Stimulated activated CD4-positive, alpha-beta T cell treated with anti-CD3 and anti-CD28 coated beads, Interleukin-12 subunit alpha, Interleukin-12 subunit beta, amount 100 ng/mL, for 4 hours (primary cell): ENCODE data around the gene ARMC7.
"Not testable (repeated sequence)": the region's sequence is repeated elsewhere in the genome, so short reads cannot be mapped to it uniquely, and the experiment has no call there.

ENCODE experiments used
- DNase-seq: peaks from one replicate; pipeline ENCODE4 v3.0.0-alpha.2; 2020

The ARMC7 gene

DNA sequence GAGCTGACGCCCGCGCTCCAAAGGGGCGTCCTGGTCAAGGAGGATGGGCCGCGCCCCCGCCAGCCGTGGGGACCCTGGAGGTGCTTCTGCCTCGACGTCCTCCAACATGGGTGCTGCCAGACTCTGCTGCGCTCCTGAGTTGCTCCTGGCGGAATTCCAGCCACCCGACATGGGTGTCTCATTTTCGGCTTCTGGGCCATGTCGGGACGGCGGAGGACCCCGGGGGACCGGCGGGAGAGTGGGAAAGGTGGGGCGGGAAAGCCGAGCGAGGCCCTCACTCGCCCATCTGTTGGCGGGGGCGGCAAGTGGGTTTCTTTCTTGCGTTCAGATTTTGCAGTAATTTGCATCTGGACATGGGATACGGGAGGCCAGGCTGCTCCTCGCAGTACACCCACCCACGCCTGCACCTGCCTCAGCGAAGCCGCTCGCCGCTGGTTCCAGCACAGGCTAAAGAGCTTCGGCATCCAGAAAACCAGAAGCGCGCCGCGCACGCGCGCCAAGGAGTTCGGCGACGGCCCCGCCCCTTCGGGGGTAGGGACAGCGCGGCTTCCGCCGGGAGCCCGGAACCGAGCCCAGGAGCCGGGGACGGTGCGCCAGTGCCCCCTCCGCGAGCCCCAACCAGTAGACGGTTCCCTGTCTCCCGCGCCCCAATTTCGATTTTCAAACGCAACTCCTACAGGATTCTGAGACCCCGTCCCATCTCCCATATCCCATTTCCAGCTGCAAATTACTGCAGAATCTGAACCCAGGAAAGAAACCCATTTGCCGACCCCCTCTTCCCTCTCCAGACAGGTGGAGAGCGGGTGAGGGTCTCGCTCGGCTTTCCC, at the start of gene ARMC7:
Gene ARMC7 (plus strand): TSS at position 563 of the 827 bp plus-strand sequence. CDS start 320 bp downstream, outside the sequence.
- DNase-seq, result peak; percentile 91

DNA sequence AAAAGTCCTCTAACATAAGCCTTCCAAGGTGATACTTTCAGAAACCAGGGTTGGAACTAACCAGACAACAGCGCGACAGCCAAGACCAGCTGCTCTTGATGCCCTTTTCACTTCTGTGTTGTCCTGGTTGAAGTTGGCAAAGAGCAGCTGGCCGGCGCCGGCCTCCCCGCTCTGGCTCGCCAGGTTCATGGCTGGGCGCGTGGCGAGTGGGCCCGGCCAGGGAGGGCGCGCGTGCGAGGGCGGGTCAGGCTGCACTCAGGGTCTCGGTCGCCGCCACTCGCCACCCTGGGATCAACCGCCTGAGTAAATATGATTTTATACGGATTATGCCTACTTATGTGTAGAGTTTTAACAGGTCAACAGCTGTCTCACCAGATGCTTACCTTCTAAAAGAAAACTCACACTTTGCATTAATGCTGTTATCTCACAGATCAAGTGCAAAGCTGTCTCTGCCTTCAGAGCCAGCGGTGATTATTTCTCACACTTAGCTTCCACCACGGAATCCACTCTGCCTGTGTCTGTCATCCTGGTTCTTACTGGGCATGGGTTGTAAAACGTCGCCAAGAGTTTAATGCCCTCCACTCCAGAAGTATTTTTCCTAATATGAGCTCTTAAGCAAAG, 49.2 kb upstream of the ARMC7 start:
- no peak for DNase-seq

DNA sequence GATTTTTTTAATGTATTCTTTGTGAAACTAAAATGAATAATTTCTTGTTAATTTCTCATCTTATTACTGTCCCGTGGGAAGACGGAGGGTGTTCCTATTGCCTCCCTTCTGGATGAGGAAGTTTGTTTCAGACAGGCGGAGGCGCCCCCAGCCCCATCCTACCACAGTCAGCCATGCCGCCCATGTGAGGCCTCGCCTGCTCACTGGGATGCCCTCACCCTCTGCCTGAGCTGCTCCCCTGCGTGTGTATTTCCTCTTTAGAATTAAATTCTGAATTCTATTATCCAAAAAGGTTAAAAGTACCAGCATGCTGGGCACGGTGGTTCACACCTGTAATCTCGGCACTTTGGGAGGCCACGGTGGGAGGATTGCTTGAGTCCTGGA, 48.7 kb upstream of the ARMC7 start:
- DNase-seq, result no peak

DNA sequence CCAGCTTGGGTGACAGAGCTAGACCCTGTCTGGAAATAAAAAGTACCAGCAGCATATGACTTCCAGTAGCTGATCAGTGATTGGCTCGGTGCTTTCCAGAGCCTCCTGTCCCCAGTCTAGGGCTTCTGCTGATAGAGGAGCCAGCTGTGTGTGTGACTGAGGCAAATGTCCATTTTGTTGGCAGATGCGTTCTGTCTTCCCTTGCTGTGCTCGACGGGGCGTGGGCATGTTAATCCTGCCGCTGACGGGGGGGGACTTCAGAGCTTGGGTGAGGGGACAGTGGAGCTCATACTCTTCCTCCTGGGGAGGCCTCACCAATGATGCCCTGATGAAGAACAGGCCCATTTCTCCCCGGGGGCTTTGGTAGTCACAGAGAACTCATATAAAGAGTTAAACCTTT, 48.2 kb upstream of the ARMC7 start:
- DNase-seq, result no peak

DNA sequence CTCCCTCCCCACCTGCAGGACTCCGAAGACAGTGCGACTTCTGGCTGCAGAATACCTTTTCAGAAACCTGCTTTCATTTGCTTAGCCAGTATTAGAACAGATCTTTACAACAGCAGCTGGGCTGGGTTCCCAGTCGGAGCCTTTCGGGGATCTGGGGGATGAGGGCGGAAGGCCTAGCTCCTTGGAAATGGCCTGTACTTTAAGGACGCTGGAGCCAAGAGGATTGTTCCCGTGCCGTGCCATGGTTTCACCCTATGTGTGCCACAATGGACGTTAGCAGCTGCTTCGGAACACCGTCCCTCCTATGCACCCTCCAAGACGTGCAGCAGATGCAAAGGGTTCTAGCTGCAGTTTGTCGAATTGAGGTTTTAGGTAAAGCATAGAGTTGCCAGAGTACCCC, 46.6 kb upstream of the ARMC7 start:
- no peak for DNase-seq

DNA sequence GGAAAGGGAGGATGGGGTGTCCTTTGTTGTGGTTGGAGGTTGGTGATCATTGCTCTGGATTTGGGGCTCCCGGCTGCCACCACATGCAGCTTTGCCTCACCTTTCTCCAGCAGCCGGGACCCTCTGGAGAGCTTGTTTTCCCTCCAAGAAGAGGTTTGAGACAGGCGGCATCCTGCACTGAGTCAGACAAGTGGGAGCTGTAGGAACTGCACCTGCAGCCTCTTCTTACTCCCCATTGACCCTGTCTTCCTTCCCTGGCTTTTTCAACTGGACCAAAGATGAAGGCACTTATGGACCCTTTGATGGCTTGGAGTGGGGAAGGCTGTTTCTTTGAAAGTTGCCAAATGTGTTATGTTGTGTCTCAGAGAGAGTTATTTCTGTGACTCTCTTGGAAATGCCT, 46.1 kb upstream of the ARMC7 start:
- no peak for DNase-seq

DNA sequence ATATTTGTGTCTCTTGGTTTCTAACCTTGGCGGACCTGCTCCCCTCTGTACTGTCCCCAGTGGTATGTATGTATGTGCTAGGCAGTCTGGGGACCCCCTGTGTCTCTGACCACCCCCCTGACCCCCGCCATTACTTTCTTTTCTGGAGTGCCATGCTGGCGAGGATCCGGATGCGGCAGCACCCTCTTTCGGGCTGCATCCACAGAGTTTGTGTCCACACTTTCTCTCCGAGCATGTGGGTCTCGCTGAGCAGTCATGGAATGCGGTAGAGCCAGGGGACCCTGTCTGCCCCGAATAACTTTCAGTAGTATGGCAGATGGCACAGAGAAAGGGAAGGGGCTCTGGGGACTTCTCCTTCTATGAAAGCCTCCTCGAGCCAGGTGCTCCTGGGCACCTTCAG, 45.7 kb upstream of the ARMC7 start:
- DNase-seq, result no peak

DNA sequence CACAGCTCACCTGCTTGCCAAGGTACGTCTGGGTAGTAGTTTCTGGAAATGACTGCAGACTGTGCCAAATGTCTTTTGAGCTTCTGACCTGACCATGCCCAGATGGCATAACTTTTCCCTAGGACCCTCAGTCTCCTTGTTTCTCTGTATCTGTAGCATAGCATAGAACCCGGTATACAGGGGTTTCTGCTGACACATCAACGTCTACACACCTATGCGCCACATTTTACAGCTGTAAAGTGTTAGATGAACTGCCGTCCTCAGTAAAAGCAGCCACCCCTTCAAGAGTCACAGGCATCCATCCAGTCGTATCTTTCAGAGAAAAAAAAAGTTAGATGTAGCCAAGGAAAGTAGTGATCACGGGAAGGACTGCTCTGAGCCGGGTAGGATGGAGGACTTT, 45.3 kb upstream of the ARMC7 start:
- DNase-seq, result no peak

DNA sequence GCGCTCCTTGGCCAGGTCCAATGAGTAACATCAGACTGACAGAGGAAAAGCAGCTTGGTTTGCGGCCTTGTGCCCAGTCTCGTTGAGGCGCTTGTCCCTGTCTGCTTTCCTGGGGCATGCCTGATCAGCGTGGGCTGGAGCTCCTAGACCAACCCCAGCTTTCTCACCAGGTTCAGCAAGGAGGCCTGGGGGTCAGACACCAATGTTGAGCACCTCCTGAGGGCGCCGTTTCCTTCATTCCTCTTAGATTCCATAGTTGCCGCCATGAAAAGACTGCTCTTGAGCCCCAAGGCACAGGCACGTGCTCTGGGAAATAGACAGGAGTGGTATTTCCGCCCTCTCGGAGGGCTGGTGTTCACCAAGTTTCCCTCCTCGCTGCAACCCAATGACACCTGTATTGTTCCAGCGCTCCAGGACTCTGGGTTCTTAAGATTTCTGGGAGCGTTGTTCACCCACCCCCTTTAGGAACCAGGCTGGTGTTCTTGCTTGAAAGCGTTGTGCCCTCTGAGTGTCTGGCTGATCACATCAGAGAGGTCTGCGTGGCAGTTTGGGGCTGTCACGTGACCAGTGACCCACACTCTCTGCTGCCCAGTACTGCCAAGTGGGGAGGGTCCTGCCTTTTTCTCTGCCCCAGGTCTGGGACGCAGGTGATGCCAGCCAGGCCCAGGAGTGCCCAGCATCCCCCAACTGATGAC, 44.8 kb upstream of the ARMC7 start:
- DNase-seq, result no peak

DNA sequence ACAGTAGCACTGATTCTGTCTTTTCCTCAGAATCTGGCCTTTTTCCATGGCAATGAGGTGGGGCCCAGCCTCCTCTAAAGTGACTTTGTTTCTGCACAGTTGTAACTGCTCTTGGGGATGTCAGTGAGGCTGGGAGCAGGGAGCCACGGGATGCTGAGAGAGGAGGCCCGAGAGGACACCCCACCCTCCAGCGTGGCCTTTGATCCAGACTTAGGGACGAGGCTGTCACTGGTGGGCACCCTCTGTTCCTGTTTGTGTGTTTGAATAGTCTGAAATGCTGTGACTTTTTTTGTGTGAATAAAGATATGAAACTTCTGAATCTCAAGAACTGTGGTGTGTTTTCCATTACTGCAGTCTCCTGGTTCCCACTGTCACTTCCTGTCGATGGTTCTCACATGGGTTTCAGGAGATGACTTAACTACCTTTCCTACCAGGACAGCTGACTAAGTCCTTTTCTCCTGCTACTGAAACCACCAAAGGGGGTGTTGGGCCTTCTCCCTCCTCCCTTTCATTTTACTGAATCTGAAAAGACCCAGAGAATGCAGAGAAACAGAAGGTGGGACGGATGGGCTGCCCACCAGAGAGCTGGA, 44.1 kb upstream of the ARMC7 start:
- DNase-seq, result no peak

DNA sequence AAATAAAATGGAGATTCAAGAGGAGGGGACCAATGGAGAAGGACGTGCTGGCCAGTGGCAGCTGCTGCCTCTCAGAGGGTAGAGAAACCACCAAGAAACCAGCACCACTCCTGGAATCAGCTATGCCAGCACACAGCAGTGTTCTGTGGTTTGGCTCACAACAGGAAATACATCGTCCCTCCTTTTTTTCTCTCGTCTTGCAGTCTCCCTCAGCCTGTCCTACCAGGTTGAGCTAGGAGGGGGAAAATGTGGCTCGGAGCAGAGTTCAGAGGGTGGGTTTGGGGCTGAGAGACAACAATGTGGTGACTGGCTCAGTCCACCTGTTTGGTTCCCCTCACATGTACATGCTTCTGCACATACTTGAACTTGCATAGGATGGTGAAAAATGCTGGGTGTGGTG, 41.9 kb upstream of the ARMC7 start:
- no peak for DNase-seq

DNA sequence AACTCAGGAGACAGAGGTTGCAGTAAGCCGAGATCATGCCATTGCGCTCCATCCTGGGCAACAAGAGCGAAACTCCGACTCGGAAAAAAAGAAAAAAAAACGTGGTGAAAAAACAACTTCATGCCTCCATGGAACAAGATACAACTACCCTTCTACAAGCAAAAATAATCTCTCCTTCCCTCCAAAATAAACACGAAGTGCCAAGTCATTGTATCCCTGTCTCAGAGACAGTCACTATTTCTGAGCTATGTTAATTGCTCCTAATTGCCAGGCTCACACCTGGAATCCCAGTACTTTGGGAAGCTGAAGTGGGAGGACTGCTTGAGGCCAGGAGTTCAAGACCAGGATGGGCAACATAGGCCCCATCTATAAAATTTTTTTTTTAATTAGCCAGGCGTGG, 41.0 kb upstream of the ARMC7 start:
- no peak for DNase-seq

DNA sequence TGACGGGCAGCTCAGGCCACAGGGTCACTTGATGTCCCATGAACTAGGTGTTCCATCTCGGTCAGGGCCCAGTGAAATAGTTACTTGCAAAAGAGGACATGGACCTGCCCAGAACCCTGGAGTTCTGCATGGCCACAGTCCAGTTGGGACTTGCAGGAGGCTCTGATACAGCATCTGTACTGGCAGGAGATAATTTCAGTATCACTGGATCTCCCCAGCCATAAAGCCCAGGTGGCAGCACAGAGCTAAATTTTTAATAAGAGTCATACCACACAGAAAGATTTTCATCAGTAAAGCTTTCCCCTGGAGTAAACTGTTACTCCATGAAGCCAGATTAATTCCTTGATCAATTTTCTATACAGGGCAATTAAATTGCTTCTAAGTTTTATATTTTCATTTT, 40.0 kb upstream of the ARMC7 start:
- no peak for DNase-seq

DNA sequence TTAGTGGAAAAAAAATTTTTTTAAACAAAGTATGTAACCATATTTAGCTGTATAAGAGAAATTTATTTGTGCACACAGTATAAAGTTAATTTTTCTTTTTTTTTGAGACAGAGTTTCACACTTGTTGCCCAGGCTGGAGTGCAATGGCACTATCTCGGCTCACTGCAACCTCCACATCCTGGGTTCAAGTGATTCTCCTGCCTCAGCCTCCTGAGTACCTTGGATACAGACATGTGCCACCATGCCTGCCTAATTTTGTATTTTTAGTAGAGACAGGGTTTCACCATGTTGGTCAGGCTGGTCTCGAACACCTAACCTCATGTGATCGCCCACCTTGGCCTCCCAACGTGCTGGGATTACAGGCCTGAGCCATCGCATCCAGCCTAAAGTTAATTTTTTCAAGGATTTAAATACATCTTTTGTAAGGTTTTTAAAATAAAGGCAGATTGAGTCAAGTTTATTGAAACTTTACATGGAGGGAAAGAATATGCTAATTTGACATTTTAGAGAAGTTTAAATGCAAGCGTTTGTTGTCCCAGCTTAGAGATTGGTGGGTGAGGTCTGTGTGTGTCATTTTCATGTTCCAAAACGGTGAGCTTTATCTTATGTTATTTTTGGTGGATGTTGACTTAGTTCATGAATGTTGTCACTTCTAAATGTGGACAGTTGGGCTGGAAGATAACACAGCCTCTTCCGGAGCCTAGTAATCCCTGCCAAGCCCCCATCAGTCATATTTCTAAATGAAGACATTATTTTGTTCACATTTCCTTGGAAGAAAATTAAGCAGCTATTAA, 38.1 kb upstream of the ARMC7 start:
- not testable (repeated sequence) for DNase-seq

DNA sequence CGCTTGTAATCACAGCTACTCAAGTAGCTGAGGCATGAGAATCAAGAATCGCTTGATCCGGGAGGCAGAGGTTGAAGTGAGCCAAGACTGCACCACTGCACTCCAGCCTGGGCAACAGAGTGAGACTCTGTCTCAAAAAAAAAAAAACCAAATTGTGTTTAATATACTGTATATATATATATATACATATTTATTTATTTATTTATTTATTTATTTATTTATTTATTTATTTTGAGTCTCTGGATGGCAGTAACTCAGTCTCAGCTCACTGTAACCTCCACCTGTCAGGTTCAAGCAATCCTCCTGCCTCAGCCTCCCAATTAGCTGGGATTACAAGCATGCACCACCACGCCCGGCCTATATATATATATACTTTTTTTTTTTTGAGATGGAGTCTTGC, 36.9 kb upstream of the ARMC7 start:
- not testable (repeated sequence) for DNase-seq

DNA sequence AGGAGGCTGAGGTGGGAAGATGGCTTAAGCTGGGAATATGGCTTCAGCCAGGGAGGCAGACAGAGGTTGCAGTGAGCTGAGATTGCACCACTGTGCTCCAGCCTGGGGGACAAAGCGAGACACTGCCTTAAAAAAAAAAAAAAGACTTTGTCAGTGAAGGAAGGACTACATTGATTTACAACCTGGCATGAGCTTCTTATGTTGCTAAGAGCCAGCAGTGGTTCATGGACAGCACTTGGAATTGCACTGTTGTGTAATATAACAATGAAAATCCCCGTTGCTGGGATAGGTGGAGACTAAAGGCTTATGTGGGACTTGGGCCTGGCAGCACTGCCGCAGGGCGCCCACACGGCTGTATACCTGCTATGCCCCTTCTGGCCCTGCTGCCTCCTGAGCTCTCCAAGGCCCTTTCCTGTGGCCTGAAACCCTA, 36.1 kb upstream of the ARMC7 start:
- no peak for DNase-seq

DNA sequence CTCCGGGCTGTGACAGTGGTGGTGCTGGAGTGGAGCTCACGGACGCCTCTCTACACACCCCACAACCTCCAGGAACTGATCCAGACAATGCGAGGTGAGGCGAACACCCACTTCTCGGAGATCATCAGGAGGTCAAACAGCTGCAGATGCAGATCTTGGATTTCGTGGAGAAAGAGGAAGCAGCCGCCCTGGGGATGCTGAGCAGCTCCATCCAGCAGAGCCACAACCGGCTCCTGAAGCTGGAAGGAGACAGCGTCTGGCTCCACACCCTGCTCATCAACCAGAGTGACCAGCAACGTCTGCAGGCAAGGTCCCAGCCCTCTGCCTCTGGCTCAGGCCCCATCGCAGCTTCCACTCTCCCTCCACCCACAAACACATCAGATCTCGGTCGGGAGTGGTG, 35.2 kb upstream of the ARMC7 start:
- no peak for DNase-seq

DNA sequence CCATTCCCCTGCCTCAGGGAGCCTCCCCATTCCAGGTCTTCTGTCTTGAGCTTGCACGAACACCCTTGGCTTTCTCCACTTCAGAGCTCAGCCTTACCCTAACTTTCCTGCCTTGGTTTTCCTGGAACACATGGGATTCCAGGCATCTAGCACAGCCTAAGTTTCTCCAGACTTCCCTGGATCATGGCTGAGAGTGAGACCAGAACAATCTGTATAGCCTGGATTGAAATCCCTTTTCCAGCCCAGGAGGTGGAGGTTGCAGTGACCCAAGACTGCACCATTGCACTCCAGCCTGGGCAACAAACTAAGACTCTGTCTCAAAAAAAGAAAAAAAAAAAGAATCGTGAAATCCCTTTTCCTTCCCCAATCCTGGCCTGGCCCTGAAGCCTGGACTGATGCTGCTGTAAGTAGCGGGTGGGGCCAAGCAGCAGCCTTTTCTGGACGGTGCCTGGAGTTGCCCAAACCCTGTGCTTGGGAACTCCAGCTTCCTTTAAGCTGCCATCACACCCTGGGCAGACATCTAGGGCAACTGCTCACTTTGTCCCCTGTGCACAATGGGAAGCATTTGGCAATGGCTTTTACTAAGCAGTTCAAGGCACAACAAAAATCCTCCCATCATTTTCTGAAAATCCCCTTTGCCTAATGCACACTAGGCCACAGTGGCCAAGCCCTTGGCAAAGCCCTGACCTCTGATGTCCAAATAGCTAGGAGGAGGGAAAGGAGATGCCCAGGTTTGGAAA, 34.0 kb upstream of the ARMC7 start:
- DNase-seq, result no peak

DNA sequence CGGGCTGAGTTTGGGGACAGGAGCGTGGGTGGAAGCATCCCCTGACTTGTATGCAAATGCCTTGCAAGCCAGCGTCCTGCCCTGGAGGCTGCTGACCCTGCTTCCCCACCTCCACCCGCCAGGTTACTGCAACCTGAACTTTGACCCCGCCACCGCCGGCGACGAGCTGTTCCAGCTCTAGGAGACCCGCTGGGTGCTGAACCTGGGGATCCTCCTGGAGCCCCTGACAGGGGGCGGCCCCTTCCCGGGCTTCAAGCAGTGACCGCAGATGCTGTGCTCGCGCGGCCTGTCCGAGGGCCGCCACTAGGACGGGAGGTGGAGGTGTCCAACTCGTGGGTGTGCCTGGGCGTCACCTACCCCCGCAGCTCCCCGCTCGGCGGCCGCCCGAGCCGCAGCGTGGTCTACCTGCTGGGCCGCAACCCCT, 32.7 kb upstream of the ARMC7 start:
- DNase-seq, result no peak

DNA sequence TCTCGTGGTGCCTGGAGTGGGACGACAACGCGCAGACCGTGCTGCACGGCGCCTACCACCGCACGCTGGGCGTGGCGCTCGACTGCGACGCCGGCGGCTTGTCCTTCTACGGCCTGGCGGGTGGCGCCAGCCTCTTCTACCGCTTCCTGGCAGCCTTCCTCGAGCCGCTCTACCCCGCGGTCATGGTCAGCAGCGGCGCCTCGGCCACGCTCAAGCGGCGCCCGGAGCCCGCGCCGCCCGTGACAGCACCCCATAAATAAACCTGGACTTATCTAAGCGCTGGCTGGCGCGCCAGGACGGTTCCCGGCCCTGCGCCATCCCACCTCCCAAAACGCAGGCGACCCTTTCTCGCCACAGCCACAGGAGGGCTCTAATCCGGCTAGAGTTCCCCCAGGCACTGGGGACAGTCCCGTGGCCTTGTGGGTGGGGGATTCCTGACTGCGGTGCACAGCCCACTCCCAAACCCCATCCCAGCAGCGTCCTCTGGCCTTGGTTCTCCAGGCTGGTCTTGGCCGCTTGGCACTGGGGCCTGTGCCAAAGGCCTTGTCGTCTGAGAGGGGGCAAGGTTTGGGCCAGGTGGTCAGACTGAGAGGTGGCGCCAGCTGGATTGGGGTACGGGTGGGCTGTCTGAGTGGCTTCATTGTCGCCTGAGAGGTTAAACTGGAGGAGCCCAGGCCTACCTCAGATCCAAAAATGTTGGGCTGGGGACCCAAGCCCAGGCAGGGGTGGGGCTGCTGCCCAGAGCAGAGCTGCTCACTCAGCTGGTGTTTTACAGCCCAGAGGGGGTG, 32.1 kb upstream of the ARMC7 start:
- peak; percentile 51 for DNase-seq
